Lung (tissue), 12 donors: ENCODE data around the gene CAMSAP3. TPM values are rescaled to one million over a fixed set of nuclear protein-coding genes. Genes with fewer than 3 reads are reported as not detected.

Experiments
- ATAC-seq: fragments of 200-7000 bp; cut with Tn5 transposase; one replicate; pipeline ENCODE4 v1.9.1; 2020; ENCODE audit warnings: moderate number of reproducible peaks; ENCODE audit not compliant: insufficient read depth, low FRiP score
- DNase-seq, 3 donors: peaks; one replicate each; pipeline ENCODE4 v3.0.0-alpha.2; 2013 to 2017
- H3K27ac ChIP-seq, 2 donors: one replicate each; pipeline ENCODE4 v1.5.1; 2013; ENCODE audit warnings: mild to moderate bottlenecking in 2 of 2, moderate library complexity in 2 of 2, control low read depth in 1 of 2, inconsistent platforms in 1 of 2, low read depth in 1 of 2, low read length in 1 of 2
- H3K27me3 ChIP-seq, 3 donors: one replicate each; pipeline ENCODE4 v1.5.1; 2013; ENCODE audit warnings: low read length in 2 of 3; ENCODE audit not compliant: control insufficient read depth in 3 of 3, insufficient read depth in 3 of 3
- H3K36me3 ChIP-seq, 4 donors: one replicate each; pipeline ENCODE4 v1.5.1; 2013; ENCODE audit warnings: low read length in 4 of 4, mild to moderate bottlenecking in 1 of 4, moderate library complexity in 1 of 4; ENCODE audit not compliant: control insufficient read depth in 4 of 4, insufficient read depth in 4 of 4
- H3K4me1 ChIP-seq, 5 donors: one replicate each; pipeline ENCODE4 v1.5.1; 2013; ENCODE audit warnings: low read length in 5 of 5, mild to moderate bottlenecking in 2 of 5, moderate library complexity in 1 of 5; ENCODE audit not compliant: control insufficient read depth in 5 of 5, insufficient read depth in 5 of 5
- H3K4me3 ChIP-seq: one replicate; pipeline ENCODE4 v1.5.1; 2013; ENCODE audit warnings: mild to moderate bottlenecking, control low read depth, moderate library complexity
- H3K9ac ChIP-seq, 2 donors: one replicate each; pipeline ENCODE4 v1.5.1; 2013; ENCODE audit warnings: low read length in 2 of 2, control low read depth in 1 of 2; ENCODE audit not compliant: insufficient read depth in 1 of 2
- H3K9me3 ChIP-seq, 4 donors: one replicate each; pipeline ENCODE4 v1.5.1; 2013; ENCODE audit warnings: low read length in 3 of 4, mild to moderate bottlenecking in 1 of 4, moderate library complexity in 1 of 4; ENCODE audit not compliant: control insufficient read depth in 4 of 4, insufficient read depth in 3 of 4
- WGBS, 2 donors: extraction: QIAGEN DNeasy Blood & Tissue Kit; methylation state at CpG; one replicate each; pipeline ENCODE4 v1.1.7; 2013; 5-methylcytosine and 5-hydroxymethylcytosine counted together
- polyA plus RNA-seq, 2 donors: library from polyadenylated mRNA; stranded (reverse); fragments of 200-250 nt; gene quantifications; one replicate each; pipeline ENCODE4 v1.2.1, GENCODE V29; 2013
- total RNA-seq, 2 donors: library from RNA; depleted of rRNA in 1 of 2; stranded (reverse); fragments of >200 nt in 1 of 2; gene quantifications; one replicate each; pipeline ENCODE4 v1.2.1, GENCODE V29; 2014 to 2021
- TF ChIP-seq, protein P1 (sequence below): IDR thresholded peaks from 2 replicates; pipeline ENCODE4 v1.5.1; 2012; ENCODE audit warnings: mild to moderate bottlenecking; ENCODE audit errors: control extremely low read depth, extremely low read depth
- donor health status: control.
- donor health status: control.
- donor health status: Bipolar disorder and iron deficiency.
- donor health status: healthy.
- donor health status: DM: yes; HTN: yes; CAD: no.

The CAMSAP3 gene
- total and polyA plus RNA-seq, 4 donors: 9.2 to 30.4 (median 19.2) TPM

DNA sequence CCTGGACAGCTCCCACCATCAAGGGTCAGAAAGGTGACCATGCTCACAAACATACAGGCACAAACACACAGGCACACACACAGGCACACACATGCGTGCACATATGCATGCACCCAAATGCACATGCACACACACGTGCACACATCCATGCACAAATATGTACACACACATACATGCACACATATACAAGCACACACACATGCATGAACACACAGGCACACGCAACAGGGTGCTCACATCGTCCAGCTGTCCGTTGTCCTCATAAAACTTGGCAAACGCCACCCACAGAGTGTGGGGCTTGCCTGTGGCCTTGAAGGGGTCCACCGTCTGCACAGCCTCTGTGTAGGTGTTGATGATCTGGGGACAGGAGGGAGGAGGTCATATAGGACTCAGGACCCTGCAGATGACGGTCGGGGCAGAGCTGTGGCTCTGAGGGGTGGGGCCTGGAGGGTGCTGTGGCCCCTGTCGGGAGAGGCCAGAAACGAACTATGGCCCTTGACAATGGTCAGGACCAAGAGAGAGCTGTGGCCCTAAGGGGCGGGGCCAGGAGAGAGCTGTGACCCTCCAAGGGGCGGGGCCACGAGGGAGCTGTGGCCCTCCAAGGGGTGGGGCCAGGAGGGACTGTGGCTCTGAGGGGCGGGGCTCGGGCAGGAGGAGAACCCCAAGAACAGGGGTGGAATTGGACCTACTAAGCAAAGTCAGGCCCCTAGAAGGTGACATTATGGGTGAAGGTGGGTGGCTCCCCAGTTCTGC, 27.4 kb downstream of the CAMSAP3 start:
- no peaks in the 10 kb centered on the region for H3K9me3 ChIP-seq
- H3K27ac ChIP-seq: no peak overlapping the region
- no peak for DNase-seq
- 89 to 92% methylated on average over 16 of the region's 16 CpGs for WGBS, 2 donors
- TF ChIP-seq, protein P1, sequence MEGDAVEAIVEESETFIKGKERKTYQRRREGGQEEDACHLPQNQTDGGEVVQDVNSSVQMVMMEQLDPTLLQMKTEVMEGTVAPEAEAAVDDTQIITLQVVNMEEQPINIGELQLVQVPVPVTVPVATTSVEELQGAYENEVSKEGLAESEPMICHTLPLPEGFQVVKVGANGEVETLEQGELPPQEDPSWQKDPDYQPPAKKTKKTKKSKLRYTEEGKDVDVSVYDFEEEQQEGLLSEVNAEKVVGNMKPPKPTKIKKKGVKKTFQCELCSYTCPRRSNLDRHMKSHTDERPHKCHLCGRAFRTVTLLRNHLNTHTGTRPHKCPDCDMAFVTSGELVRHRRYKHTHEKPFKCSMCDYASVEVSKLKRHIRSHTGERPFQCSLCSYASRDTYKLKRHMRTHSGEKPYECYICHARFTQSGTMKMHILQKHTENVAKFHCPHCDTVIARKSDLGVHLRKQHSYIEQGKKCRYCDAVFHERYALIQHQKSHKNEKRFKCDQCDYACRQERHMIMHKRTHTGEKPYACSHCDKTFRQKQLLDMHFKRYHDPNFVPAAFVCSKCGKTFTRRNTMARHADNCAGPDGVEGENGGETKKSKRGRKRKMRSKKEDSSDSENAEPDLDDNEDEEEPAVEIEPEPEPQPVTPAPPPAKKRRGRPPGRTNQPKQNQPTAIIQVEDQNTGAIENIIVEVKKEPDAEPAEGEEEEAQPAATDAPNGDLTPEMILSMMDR: no peak
- ATAC-seq: no peak
- H3K27me3 ChIP-seq: no peaks in the 10 kb centered on the region
- H3K36me3 ChIP-seq: peaks cover 20 to 83% (median 24%) of the 10 kb centered on the region in 4 donors
- no peak overlapping the region for H3K4me3 ChIP-seq
- H3K9ac ChIP-seq: no peak overlapping the region
- H3K4me1 ChIP-seq: peaks cover 0 to 10% (median 3%) of the 10 kb centered on the region in 5 donors

DNA sequence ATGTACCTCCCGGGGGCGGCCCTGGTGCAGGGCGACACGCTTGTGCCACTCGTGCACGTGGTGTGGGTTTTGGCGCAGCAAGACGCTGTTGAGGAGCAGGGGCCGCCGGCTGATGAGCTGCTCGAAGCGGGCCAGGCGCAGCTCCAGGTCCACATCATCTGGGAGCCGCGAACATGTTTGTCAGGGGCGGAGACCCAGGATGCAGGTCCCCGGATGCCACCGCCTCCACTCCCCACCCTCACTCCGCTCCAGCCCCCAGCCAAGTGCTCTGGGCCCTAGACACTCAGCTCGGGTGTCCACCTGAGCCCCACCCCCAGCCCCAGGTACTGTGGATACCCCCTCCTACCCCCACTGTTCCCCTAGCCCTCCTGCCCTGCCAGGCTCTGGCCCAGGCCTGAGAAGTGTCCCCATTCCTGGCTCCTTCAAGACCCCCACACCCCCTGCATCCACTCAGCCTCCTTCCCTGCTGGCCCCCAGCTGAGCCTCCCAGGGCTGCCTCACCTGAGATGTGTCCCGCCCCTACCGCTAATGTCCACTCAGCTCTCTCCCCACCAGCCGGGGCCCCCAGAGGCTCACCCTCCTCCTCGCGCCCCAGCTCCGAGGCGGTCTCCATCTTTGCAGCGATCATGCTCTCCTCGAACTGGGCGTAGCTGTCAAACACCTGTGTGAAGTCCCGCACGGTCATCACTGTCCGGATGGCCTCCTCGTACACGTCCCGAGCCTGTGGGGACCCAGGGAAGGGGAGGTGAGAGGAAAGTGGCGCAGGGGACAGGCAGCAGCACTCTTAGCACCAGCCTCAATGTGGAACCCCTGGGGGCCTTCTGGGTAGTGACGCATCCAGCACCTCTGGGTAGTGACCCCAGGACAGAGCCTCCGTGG, 28.3 kb downstream of the CAMSAP3 start:
- no peak overlapping the region for H3K27ac ChIP-seq
- 94 to 96% methylated on average over 38 to 39 of the region's 39 CpGs for WGBS, 2 donors
- DNase-seq (no peak), ATAC-seq (no peak)
- no peak overlapping the region for H3K9ac ChIP-seq
- TF ChIP-seq, protein P1: no peak
- H3K4me3 ChIP-seq: no peak overlapping the region
- peaks cover 4 to 11% (median 10%) of the 10 kb centered on the region in 5 donors for H3K4me1 ChIP-seq
- no peaks in the 10 kb centered on the region for H3K9me3 ChIP-seq
- no peaks in the 10 kb centered on the region for H3K27me3 ChIP-seq
- peaks cover 20 to 77% (median 23%) of the 10 kb centered on the region in 4 donors for H3K36me3 ChIP-seq

DNA sequence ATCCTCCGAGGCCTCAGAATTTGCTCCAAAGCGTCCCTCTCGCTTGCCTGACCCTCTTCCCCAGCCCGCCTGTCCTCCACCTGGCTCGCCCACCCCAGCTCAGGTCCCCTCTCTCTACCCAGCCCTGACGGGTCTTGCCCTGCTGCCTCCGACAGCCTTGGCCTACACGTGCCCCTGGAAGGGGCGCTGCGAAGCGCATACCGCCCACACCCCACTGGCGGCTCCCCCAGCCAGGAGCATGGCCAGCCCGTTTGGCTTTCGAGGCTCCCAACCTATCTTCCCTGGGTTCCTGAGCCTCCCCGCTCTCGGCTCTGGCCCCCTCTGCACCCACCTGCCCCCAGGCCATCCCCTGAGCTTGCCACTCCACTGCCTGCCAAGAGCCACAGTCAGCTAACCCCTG, 29.1 kb downstream of the CAMSAP3 start:
- no peak overlapping the region for H3K27ac ChIP-seq
- H3K4me1 ChIP-seq: peaks cover 4 to 12% (median 7%) of the 10 kb centered on the region in 5 donors
- no peak for ATAC-seq
- WGBS, 2 donors: 93% methylated on average over 17 of the region's 17 CpGs
- peaks cover 20 to 69% (median 25%) of the 10 kb centered on the region in 4 donors for H3K36me3 ChIP-seq
- no peak for DNase-seq
- H3K27me3 ChIP-seq: no peaks in the 10 kb centered on the region
- H3K9ac ChIP-seq: no peak overlapping the region
- no peak overlapping the region for H3K4me3 ChIP-seq
- no peaks in the 10 kb centered on the region for H3K9me3 ChIP-seq
- TF ChIP-seq, protein P1: no peak
